GM18858 (cell line): ENCODE data around the gene LY86.

Experiments
- ATAC-seq: cut with Tn5 transposase; IDR thresholded peaks from one replicate; pipeline ENCODE4 v1.9.1; 2021; ENCODE audit not compliant: unreplicated experiment

Gene LY86

GRCh38 chr6:6620766-6621425, 32.4 kb downstream of the LY86 start:
- no peak for ATAC-seq

DNA sequence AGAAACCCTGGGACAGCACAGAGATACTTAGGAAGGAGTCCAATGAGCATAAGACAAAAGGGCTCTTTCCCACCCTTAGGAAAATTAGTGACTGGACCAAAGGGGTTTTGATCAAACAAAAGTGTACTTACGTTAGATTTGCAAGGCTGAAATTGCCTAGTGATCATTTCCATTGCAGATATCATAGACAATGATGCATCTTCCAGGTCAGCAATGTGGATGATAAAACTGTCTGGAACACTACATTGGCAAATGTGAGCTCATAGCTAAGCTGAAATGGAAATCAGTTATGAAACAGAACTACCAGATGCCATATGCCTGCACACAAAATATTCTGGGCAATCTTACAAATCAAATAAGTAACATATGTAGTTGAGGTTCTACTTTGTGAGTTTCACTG, 34.0 kb downstream of the LY86 start:
- no peak for ATAC-seq

DNA sequence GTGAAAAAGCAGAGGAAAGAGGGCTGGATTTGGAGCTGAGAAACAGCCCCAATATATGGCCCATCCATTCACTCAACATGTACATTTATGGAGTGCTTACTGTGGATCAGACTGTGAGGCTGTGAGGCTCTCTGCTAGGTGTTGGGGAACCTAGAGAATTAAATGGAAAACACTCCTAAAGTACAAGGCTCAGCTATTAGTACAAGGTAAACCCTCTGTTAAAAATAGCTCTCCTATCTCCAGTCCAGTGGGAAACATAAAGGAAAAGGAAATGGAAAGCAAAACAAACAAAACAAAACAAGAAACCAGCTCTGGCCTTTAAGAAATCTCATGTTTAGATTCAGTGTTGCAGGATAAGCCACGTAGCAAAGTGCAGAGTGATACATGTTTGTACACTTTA, 35.0 kb downstream of the LY86 start:
- no peak for ATAC-seq

- ATAC-seq, result no peak
Measured at GRCh38 chr6:6624269-6624990, 35.9 kb downstream of the LY86 start.

GRCh38 chr6:6626187-6626586, 37.7 kb downstream of the LY86 start:
- no peak for ATAC-seq

- ATAC-seq, result no peak
Measured at GRCh38 chr6:6629402-6629801, 40.9 kb downstream of the LY86 start.

DNA sequence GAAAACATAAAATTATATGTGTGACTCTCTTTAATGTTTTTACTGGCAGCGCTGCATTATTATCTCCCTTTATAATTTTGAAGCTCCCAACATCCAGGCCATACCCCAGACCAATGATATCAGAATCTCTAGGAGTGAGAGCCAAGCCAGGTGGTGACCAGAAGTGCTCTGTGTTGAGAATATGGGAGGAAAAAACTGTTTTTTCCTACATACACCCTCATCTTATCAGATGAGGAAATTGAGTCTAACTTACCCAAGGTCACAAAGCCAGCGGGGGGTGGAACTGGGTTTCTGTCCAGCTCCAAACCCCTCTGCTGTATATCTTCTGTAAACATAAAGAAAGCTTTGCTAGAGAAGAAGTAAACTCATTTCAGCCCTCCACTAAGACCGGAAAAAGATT, 42.5 kb downstream of the LY86 start:
- no peak for ATAC-seq

GRCh38 chr6:6631534-6632276, 43.2 kb downstream of the LY86 start:
- no peak for ATAC-seq

GRCh38 chr6:6633898-6634734, 45.6 kb downstream of the LY86 start:
- no peak for ATAC-seq

DNA sequence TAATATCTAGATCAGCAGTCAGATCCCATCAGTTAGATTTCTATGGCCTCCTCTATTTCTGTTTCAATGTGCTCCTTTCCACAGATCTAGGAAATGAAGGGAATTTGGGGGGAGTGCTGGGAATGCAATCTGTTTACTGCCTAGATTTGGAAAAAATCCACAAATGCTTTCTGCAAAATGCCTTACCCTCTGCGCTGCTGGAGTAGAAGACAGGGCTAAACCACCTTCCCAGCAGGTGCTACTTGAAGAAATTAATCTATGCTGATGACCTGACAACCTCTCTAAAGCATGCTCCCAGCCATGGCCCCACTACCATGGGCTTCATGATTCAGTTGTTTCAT, 46.2 kb downstream of the LY86 start:
- no peak for ATAC-seq

- ATAC-seq, result peak; percentile 67
Measured at GRCh38 chr6:6635291-6635690, 46.8 kb downstream of the LY86 start.

- ATAC-seq, result no peak
Measured at GRCh38 chr6:6635869-6636268, 47.3 kb downstream of the LY86 start.

DNA sequence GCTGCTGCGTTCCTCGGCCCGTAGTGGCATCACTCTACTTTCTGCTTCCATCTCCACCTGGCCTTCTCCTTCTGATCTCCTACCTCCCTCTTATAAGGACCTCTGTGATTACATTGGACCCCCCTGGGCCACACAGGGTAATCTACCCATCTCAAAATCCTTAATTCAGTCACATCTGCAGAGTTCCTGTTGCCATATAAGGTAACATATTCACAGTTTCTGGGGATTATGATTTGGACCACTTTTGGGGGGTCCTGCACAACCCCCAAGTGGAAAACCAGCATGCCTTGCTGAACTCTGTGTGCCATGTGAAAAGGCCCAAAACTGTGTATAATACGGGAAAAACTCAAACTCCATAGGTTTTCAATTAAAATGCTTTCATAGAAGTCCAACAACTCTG, 51.1 kb downstream of the LY86 start:
- no peak for ATAC-seq

GRCh38 chr6:6640926-6641325, 52.4 kb downstream of the LY86 start:
- ATAC-seq, result no peak

DNA sequence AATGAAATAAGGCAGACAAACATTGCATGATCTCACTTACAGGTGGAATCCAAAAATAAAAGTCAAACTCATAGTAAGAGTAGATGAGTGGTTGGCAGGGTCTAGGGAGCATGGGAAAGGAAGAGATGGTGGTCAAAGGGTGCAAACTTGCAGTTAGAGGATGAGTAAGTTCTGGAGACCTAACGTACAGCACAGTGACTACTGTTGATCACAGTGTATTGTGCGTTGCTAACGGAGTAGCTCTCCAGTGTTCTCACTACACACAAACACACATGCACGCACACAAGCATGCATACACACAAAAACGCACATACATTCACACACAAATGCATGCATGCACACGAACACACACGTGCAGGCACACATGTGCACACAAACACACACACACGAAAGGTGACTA, 54.9 kb downstream of the LY86 start:
- peak; percentile 73 for ATAC-seq

DNA sequence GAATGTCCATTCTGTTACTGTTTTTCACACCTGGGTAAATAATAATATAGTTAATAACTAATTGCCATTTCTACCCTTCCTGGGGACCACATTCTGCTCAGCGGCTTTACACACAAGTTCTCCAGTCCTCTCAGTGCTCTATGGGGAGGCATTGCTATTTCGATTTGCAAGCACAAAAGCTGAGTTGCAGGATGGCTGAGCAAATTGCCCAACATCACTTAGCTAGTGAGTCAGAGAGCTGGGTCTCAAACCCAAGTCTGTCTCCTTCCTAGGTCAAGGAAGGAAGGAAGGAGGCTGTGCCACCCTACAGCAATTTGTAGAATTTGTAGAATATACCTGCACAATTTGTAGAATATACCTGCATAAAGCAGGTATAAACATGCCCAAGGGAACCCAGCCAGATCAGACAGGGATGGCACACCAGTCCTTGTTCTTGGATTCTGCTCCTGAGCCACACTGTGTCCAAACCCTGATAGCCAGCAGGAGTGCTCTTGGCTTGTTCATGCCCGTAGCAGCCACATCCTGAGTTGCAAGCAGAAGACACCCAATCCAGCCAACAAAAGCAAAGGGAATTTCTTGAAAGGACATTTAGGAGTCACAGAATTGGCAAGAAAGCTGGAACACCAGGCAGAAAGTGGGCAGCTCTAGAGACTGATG, 56.9 kb downstream of the LY86 start:
- no peak for ATAC-seq

DNA sequence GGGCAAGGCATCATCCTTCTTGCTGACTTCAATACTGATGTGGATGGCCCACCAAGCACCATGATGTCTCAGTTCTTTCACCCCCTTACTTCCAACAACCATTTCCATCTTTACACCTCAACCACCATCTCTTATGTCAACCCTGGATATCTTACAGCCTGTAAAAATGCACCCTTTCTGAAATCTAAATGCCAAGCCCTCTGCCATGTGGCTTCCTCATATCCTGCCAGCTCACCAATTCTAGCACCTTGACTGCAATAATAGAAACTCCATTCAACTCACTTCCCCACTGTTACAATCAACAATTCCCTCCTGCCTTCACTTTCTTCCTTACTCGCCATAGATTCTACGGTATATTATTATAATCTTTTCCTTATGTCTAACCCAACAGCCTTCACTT, 57.9 kb downstream of the LY86 start:
- no peak for ATAC-seq

GRCh38 chr6:6646859-6647258, 58.3 kb downstream of the LY86 start:
- no peak for ATAC-seq

DNA sequence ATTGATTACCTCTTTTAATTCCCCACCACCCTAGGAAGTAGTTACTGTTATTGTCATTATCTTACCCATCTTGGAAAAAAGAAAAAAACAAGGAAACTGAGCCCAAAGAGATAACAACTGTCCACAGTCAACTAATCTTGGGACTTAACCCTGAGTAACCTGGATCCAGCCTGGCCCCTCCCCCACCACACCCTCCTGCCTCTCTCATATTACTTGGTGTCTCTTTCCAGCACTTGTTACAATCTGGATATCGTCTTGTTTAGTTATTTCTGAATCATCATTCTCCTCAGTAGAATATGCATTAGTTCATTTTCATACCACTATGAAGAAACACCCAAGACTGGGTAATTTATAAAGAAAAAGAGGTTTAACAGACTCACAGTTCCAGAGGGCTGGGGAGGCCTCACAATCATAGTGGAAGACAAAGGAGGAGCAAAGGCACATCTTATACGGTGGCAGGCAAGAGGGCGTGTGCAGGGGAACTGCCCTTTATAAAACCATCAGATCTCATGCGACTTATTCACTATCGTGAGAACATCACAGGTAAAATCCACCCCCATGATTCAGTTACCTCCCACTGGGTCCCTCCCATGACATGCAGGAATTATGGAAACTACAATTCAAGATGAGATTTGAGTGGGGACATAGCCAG, 60.3 kb downstream of the LY86 start:
- ATAC-seq, result no peak

DNA sequence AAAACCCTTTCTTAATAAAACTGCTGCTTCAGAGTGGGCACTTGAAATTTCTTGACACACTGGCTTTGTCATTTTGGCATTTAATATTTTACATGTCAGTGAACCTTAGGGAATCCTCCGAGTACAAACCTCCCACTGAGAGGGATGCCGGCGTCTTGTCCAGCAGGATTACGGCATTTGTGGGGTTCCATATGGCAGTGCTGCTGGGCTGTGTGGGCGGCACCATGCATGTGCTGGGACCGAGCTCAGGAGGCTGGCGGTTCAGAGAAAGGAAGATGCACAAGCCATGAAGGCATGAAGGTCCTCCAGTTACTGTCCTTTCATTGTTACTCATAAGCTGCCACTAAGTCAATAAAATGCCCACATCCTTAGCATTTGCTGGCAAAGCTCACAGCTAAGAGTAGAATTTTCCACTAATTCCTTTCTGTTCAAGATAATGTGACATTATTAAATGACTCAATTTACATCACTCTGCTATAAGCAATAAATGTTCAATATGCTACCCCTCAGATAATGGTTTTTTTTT, 61.4 kb downstream of the LY86 start:
- ATAC-seq, result no peak
